Measurements from ENCODE around the gene STXBP5L.

GRCh38 chr3:121330118-121330517 lies 422.1 kb downstream of the STXBP5L start:
- TF ChIP-seq POLR2A (IDR thresholded peaks at IDR 0.05; ENCODE audit: low read length), result no peak
- TF ChIP-seq GATA1 (IDR thresholded peaks at IDR 0.05; ENCODE audit: low read depth, low read length), result no peak
